HepG2 (cell line): ENCODE measurements around the gene MYCBPAP. TPM values are rescaled to one million over a fixed set of nuclear protein-coding genes. Genes with fewer than 3 reads are reported as not detected.

Experiments
- AGO1 ChIP-seq: fragments of 200-400 bp; formaldehyde crosslinking; IDR thresholded peaks from 2 replicates; pipeline ENCODE4 v1.6.1; 2017; ENCODE audit warnings: mild to moderate bottlenecking, low read depth, low read length, moderate library complexity; ENCODE audit not compliant: poor library complexity, severe bottlenecking
- BORCS8-MEF2B ChIP-seq: sonication (generic); formaldehyde crosslinking; IDR thresholded peaks from 2 replicates; pipeline ENCODE4 v1.8.0; 2022; ENCODE audit warnings: mild to moderate bottlenecking, missing genetic modification reagents
- HES4 ChIP-seq: sonication (generic); formaldehyde crosslinking; IDR thresholded peaks from 2 replicates; pipeline ENCODE4 v1.9.0; 2021; ENCODE audit warnings: mild to moderate bottlenecking, missing genetic modification reagents, borderline replicate concordance
- HOXA7 ChIP-seq: sonication (generic); formaldehyde crosslinking; IDR thresholded peaks from 2 replicates; pipeline ENCODE4 v1.8.1; 2022; ENCODE audit warnings: mild to moderate bottlenecking, missing genetic modification reagents, moderate library complexity
- ISL2 ChIP-seq: sonication (generic); formaldehyde crosslinking; IDR thresholded peaks from 2 replicates; pipeline ENCODE4 v1.5.0; 2020; ENCODE audit warnings: missing genetic modification reagents
- JUN ChIP-seq: sonication (generic); formaldehyde crosslinking; IDR thresholded peaks from 2 replicates; pipeline ENCODE4 v1.4.0; 2020; ENCODE audit warnings: mild to moderate bottlenecking, missing genetic modification reagents
- KDM3A ChIP-seq: IDR thresholded peaks from 2 replicates; pipeline ENCODE4 v1.6.1; 2018; ENCODE audit warnings: low read depth, missing compliant biosample characterization
- MAFK ChIP-seq, 2 experiments: IDR thresholded peaks in 1 of 2; conservative IDR thresholded peaks in 1 of 2; 2 replicates each; pipeline ENCODE4 v1.6.1; 2011; ENCODE audit warnings: improper control_type of control experiment in 2 of 2, low read length in 2 of 2
- MXD1 ChIP-seq: sonication (generic); formaldehyde crosslinking; IDR thresholded peaks from 2 replicates; pipeline ENCODE4 v1.4.0; 2020; ENCODE audit warnings: mild to moderate bottlenecking, missing genetic modification reagents
- SALL1 ChIP-seq: sonication (generic); formaldehyde crosslinking; IDR thresholded peaks from 2 replicates; pipeline ENCODE4 v1.8.0; 2022; ENCODE audit warnings: mild to moderate bottlenecking, missing genetic modification reagents
- TAF15 ChIP-seq: fragments of 200-400 bp; formaldehyde crosslinking; IDR thresholded peaks from one replicate; pipeline ENCODE4 v1.6.1; 2018; ENCODE audit warnings: mild to moderate bottlenecking, low read depth, low read length; ENCODE audit not compliant: poor library complexity, severe bottlenecking
- TP53 ChIP-seq: sonication (generic); formaldehyde crosslinking; conservative IDR thresholded peaks from 2 replicates; pipeline ENCODE4 v1.4.0; 2020; ENCODE audit warnings: missing genetic modification reagents
- ZBTB7B ChIP-seq: sonication (generic); formaldehyde crosslinking; IDR thresholded peaks from 2 replicates; pipeline ENCODE4 v1.4.0; 2020; ENCODE audit warnings: missing genetic modification reagents
- ZFP37 ChIP-seq: sonication (generic); formaldehyde crosslinking; IDR thresholded peaks from 2 replicates; pipeline ENCODE4 v1.4.0; 2020; ENCODE audit warnings: missing genetic modification reagents, borderline replicate concordance
- ZFX ChIP-seq: sonication (generic); formaldehyde crosslinking; IDR thresholded peaks from 2 replicates; pipeline ENCODE4 v1.4.0; 2020; ENCODE audit warnings: mild to moderate bottlenecking, low read depth, missing genetic modification reagents, moderate library complexity
- ZNF12 ChIP-seq: sonication (generic); formaldehyde crosslinking; IDR thresholded peaks from 2 replicates; pipeline ENCODE4 v1.5.0; 2020; ENCODE audit warnings: missing genetic modification reagents
- ZNF367 ChIP-seq: sonication (generic); formaldehyde crosslinking; IDR thresholded peaks from 2 replicates; pipeline ENCODE4 v1.4.0; 2020; ENCODE audit warnings: missing genetic modification reagents, borderline replicate concordance
- ZNF552 ChIP-seq: sonication (generic); formaldehyde crosslinking; IDR thresholded peaks from 2 replicates; pipeline ENCODE4 v1.9.0; 2022; ENCODE audit warnings: missing genetic modification reagents, mild to moderate bottlenecking, borderline replicate concordance
- ZNF598 ChIP-seq: sonication (generic); formaldehyde crosslinking; IDR thresholded peaks from 2 replicates; pipeline ENCODE4 v1.5.1; 2020; ENCODE audit warnings: mild to moderate bottlenecking, missing genetic modification reagents, borderline replicate concordance
- ZNF629 ChIP-seq: sonication (generic); formaldehyde crosslinking; conservative IDR thresholded peaks from 2 replicates; pipeline ENCODE4 v1.5.0; 2020; ENCODE audit warnings: missing genetic modification reagents
- ZNF782 ChIP-seq: sonication (generic); formaldehyde crosslinking; IDR thresholded peaks from 2 replicates; pipeline ENCODE4 v1.4.0; 2020; ENCODE audit warnings: missing genetic modification reagents, mild to moderate bottlenecking, borderline replicate concordance
- ZNF883 ChIP-seq: sonication (generic); formaldehyde crosslinking; IDR thresholded peaks from 2 replicates; pipeline ENCODE4 v1.5.1; 2020; ENCODE audit warnings: mild to moderate bottlenecking, missing genetic modification reagents; ENCODE audit errors: not compliant biosample characterization
- ZSCAN31 ChIP-seq: sonication (generic); formaldehyde crosslinking; IDR thresholded peaks from 2 replicates; pipeline ENCODE4 v1.5.0; 2020; ENCODE audit warnings: low read depth, mild to moderate bottlenecking, missing genetic modification reagents
- polyA plus RNA-seq, 8 experiments: library from polyadenylated mRNA; depleted of rRNA in 3 of 8; stranded (reverse) in 7 of 8; unstranded in 1 of 8; fragments of >200 nt; fragmentation: Illumina TruSeq in 4 of 8; extraction: Trizol in 4 of 8; gene quantifications; 2 replicates each; pipeline versions ENCODE4 v1.2.1 to v1.2.3, GENCODE V29; 2011 to 2016; ENCODE audit warnings: low read depth in 4 of 8, missing spikeins in 1 of 8, mixed read lengths in 1 of 8; ENCODE audit not compliant: insufficient read depth in 1 of 8
- total RNA-seq, 5 experiments: library from RNA; depleted of rRNA; stranded (reverse); fragments of >200 nt; fragmentation: Illumina TruSeq; extraction: Trizol; gene quantifications; 2 replicates each; pipeline ENCODE4 v1.2.3, GENCODE V29; 2016; ENCODE audit warnings: low read depth in 1 of 5
- TF ChIP-seq, protein P1 (sequence below): sonication (generic); formaldehyde crosslinking; IDR thresholded peaks from 2 replicates; pipeline ENCODE4 v1.5.0; 2020; ENCODE audit warnings: mild to moderate bottlenecking, missing genetic modification reagents
- TF ChIP-seq, protein P2 (sequence below): sonication (generic); formaldehyde crosslinking; IDR thresholded peaks from 2 replicates; pipeline ENCODE4 v1.5.0; 2020; ENCODE audit warnings: missing genetic modification reagents, mild to moderate bottlenecking, borderline replicate concordance

Gene MYCBPAP
- total and polyA plus RNA-seq, 2 of the 13 experiments (the other 11 are each of a cell fraction or from before 2014, with no cell fraction given), result 0.22 to 0.24 TPM

- TF ChIP-seq ZFP37 (0 out of 2 replicates have a peak, but pooled peaks have one; percentile 8), ZNF552 (CRISPR knock-in tag) (no peak), ZNF367 (CRISPR knock-in tag) (no peak), ISL2 (peak; percentile 18; the same call in 1 of the 2 replicates), MAFK (conservative IDR thresholded peaks at IDR 0.05 in 1 of 2, IDR thresholded peaks at IDR 0.05 in 1 of 2; ENCODE audit: low read length in 2 of 2) (no peak), ZBTB7B (CRISPR knock-in tag) (no peak), KDM3A (no peak), AGO1 (no peak), ZNF883 (CRISPR knock-in tag) (no peak), ZNF629 (CRISPR knock-in tag) (no peak), HOXA7 (CRISPR knock-in tag) (no peak), JUN (CRISPR knock-in tag) (no peak), TP53 (no peak), MXD1 (CRISPR knock-in tag) (0 out of 2 replicates have a peak, but pooled peaks have one; percentile 14), ZSCAN31 (CRISPR knock-in tag) (peak; percentile 59; the same call in 1 of the 2 replicates), HES4 (CRISPR knock-in tag) (no peak), SALL1 (CRISPR knock-in tag) (peak; percentile 71), ZFX (CRISPR knock-in tag) (no peak), ZNF598 (CRISPR knock-in tag) (no peak), ZNF782 (no peak), BORCS8-MEF2B (CRISPR knock-in tag) (peak; percentile 33; the same call in 1 of the 2 replicates), ZNF12 (CRISPR knock-in tag) (no peak), TAF15 (no peak)
- TF ChIP-seq, protein P1, sequence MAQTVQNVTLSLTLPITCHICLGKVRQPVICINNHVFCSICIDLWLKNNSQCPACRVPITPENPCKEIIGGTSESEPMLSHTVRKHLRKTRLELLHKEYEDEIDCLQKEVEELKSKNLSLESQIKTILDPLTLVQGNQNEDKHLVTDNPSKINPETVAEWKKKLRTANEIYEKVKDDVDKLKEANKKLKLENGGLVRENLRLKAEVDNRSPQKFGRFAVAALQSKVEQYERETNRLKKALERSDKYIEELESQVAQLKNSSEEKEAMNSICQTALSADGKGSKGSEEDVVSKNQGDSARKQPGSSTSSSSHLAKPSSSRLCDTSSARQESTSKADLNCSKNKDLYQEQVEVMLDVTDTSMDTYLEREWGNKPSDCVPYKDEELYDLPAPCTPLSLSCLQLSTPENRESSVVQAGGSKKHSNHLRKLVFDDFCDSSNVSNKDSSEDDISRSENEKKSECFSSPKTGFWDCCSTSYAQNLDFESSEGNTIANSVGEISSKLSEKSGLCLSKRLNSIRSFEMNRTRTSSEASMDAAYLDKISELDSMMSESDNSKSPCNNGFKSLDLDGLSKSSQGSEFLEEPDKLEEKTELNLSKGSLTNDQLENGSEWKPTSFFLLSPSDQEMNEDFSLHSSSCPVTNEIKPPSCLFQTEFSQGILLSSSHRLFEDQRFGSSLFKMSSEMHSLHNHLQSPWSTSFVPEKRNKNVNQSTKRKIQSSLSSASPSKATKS (CRISPR knock-in tag), result no peak
- TF ChIP-seq, protein P2, sequence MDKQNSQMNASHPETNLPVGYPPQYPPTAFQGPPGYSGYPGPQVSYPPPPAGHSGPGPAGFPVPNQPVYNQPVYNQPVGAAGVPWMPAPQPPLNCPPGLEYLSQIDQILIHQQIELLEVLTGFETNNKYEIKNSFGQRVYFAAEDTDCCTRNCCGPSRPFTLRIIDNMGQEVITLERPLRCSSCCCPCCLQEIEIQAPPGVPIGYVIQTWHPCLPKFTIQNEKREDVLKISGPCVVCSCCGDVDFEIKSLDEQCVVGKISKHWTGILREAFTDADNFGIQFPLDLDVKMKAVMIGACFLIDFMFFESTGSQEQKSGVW (CRISPR knock-in tag), result no peak
Measured at GRCh38 chr17:50476545-50477315, 31.5 kb upstream of the MYCBPAP start (continued).
